ENCODE results near the gene PROSER3. TPM values are rescaled to one million over a fixed set of nuclear protein-coding genes. Genes with fewer than 3 reads are reported as not detected.

PROSER3 gene
- total and polyA plus RNA-seq, 2 of the 13 experiments (the other 11 are each of a cell fraction or from before 2014, with no cell fraction given), result 5.1 to 5.7 TPM

DNA sequence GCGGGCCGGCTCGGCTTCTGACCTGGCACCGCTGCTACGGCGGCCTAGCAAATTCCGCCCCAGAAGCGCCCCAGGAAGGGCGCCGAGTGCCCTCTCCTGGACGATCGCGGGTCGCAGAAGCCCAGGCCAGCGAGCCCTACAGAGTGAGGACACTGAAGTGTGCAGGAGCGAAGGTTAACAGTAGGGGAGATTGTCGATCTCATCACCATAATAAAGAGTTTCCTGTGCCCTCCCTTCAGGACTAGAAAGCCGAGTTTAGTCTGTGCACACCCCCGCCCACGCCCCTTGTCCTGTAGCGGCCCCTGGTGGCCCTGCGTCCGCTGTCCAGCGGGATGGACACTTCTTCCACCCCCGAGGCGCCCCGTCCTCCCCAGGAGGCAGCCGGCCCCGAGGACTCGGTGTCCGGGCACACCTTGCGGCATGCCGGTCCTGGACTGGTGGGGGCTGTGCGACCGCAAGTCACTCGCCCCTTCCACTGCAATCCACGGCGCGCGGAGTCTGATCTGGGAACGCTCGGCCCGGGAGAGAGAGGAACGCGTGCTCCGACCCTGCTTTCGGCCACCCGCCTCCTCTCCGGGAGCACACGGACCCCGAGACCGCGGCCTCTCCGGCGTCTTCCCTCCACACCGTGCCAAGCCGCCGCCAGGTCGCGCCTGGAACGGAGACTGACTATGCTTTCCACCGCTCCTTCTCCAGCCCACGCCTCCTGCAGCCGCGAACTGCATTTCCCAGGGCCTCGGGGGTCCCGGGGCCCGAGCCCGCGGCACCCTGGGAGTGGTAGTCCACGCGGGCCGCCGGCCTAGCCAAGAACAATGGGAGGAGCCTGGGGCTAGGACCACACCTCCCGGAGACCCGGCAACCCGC is 40.9 kb upstream of the PROSER3 start (continued):
- TF ChIP-seq, protein P1, sequence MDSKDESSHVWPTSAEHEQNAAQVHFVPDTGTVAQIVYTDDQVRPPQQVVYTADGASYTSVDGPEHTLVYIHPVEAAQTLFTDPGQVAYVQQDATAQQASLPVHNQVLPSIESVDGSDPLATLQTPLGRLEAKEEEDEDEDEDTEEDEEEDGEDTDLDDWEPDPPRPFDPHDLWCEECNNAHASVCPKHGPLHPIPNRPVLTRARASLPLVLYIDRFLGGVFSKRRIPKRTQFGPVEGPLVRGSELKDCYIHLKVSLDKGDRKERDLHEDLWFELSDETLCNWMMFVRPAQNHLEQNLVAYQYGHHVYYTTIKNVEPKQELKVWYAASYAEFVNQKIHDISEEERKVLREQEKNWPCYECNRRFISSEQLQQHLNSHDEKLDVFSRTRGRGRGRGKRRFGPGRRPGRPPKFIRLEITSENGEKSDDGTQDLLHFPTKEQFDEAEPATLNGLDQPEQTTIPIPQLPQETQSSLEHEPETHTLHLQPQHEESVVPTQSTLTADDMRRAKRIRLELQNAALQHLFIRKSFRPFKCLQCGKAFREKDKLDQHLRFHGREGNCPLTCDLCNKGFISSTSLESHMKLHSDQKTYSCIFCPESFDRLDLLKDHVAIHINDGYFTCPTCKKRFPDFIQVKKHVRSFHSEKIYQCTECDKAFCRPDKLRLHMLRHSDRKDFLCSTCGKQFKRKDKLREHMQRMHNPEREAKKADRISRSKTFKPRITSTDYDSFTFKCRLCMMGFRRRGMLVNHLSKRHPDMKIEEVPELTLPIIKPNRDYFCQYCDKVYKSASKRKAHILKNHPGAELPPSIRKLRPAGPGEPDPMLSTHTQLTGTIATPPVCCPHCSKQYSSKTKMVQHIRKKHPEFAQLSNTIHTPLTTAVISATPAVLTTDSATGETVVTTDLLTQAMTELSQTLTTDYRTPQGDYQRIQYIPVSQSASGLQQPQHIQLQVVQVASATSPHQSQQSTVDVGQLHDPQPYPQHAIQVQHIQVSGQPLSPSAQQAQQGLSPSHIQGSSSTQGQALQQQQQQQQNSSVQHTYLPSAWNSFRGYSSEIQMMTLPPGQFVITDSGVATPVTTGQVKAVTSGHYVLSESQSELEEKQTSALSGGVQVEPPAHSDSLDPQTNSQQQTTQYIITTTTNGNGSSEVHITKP (CRISPR knock-in tag; IDR thresholded peaks at IDR 0.05; ENCODE audit: low read depth), result no peak
- TF ChIP-seq TBX2 (CRISPR knock-in tag; IDR thresholded peaks at IDR 0.05; ENCODE audit: borderline replicate concordance), result peak; percentile 58; the same call in 1 of the 2 replicates
- no peak for TF ChIP-seq SP1 (IDR thresholded peaks at IDR 0.05)
- TF ChIP-seq SP1 (CRISPR knock-in tag; IDR thresholded peaks at IDR 0.05), result no peak; the same call in none of the 2 replicates
- no peak for TF ChIP-seq HMGA1 (CRISPR knock-in tag; conservative IDR thresholded peaks at IDR 0.05)
- TF ChIP-seq, protein P2, sequence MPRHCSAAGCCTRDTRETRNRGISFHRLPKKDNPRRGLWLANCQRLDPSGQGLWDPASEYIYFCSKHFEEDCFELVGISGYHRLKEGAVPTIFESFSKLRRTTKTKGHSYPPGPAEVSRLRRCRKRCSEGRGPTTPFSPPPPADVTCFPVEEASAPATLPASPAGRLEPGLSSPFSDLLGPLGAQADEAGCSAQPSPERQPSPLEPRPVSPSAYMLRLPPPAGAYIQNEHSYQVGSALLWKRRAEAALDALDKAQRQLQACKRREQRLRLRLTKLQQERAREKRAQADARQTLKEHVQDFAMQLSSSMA (CRISPR knock-in tag; IDR thresholded peaks at IDR 0.05), result no peak; the same call in 1 of the 2 replicates
- 0 out of 2 replicates have a peak, but pooled peaks have one; percentile 39 for TF ChIP-seq CHD2 (IDR thresholded peaks at IDR 0.05; ENCODE audit: low read depth, low read length)
- peak; percentile 63; the same call in 1 of the 2 replicates for TF ChIP-seq MAZ (IDR thresholded peaks at IDR 0.05; ENCODE audit: borderline replicate concordance, low read depth, low read length)
- peak; percentile 16; the same call in 1 of the 2 replicates for TF ChIP-seq MAZ (CRISPR knock-in tag; IDR thresholded peaks at IDR 0.05; ENCODE audit: low read depth)
- TF ChIP-seq, protein P3, sequence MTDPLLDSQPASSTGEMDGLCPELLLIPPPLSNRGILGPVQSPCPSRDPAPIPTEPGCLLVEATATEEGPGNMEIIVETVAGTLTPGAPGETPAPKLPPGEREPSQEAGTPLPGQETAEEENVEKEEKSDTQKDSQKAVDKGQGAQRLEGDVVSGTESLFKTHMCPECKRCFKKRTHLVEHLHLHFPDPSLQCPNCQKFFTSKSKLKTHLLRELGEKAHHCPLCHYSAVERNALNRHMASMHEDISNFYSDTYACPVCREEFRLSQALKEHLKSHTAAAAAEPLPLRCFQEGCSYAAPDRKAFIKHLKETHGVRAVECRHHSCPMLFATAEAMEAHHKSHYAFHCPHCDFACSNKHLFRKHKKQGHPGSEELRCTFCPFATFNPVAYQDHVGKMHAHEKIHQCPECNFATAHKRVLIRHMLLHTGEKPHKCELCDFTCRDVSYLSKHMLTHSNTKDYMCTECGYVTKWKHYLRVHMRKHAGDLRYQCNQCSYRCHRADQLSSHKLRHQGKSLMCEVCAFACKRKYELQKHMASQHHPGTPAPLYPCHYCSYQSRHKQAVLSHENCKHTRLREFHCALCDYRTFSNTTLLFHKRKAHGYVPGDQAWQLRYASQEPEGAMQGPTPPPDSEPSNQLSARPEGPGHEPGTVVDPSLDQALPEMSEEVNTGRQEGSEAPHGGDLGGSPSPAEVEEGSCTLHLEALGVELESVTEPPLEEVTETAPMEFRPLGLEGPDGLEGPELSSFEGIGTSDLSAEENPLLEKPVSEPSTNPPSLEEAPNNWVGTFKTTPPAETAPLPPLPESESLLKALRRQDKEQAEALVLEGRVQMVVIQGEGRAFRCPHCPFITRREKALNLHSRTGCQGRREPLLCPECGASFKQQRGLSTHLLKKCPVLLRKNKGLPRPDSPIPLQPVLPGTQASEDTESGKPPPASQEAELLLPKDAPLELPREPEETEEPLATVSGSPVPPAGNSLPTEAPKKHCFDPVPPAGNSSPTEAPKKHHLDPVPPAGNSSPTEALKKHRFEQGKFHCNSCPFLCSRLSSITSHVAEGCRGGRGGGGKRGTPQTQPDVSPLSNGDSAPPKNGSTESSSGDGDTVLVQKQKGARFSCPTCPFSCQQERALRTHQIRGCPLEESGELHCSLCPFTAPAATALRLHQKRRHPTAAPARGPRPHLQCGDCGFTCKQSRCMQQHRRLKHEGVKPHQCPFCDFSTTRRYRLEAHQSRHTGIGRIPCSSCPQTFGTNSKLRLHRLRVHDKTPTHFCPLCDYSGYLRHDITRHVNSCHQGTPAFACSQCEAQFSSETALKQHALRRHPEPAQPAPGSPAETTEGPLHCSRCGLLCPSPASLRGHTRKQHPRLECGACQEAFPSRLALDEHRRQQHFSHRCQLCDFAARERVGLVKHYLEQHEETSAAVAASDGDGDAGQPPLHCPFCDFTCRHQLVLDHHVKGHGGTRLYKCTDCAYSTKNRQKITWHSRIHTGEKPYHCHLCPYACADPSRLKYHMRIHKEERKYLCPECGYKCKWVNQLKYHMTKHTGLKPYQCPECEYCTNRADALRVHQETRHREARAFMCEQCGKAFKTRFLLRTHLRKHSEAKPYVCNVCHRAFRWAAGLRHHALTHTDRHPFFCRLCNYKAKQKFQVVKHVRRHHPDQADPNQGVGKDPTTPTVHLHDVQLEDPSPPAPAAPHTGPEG (CRISPR knock-in tag; IDR thresholded peaks at IDR 0.05), result peak; percentile 92
- TF ChIP-seq PHF20 (CRISPR knock-in tag; IDR thresholded peaks at IDR 0.05), result peak; percentile 54
- no peak for TF ChIP-seq ZNF30 (CRISPR knock-in tag; IDR thresholded peaks at IDR 0.05)
- no peak for TF ChIP-seq AGO2 (optimal IDR thresholded peaks at IDR 0.05; ENCODE audit: low read depth, low read length)
- TF ChIP-seq, protein P4, sequence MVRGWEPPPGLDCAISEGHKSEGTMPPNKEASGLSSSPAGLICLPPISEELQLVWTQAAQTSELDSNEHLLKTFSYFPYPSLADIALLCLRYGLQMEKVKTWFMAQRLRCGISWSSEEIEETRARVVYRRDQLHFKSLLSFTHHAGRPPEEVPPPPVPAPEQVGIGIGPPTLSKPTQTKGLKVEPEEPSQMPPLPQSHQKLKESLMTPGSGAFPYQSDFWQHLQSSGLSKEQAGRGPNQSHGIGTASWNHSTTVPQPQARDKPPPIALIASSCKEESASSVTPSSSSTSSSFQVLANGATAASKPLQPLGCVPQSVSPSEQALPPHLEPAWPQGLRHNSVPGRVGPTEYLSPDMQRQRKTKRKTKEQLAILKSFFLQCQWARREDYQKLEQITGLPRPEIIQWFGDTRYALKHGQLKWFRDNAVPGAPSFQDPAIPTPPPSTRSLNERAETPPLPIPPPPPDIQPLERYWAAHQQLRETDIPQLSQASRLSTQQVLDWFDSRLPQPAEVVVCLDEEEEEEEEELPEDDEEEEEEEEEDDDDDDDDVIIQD (CRISPR knock-in tag; IDR thresholded peaks at IDR 0.05; ENCODE audit: low read depth), result peak; percentile 42; the same call in 1 of the 2 replicates

All from HepG2 (cell line).